Glomerular endothelial cell (primary cell): ENCODE measurements around the gene PPP1R15B. TPM values are rescaled to one million over a fixed set of nuclear protein-coding genes. Genes with fewer than 3 reads are reported as not detected.

ENCODE experiments used
- DNase-seq: peaks from one replicate; pipeline ENCODE4 v3.0.0-alpha.2; 2011; ENCODE audit warnings: low read depth, low spot score; ENCODE audit errors: extremely low read depth
- total RNA-seq: library from RNA; depleted of rRNA; stranded (reverse); fragments of >200 nt; gene quantifications from 2 replicates; pipeline ENCODE4 v1.2.3, GENCODE V29; 2015

Gene PPP1R15B
- total RNA-seq: 24.9 and 36.2 TPM in 2 replicates

GRCh38 chr1:204411451-204412204, at the start of gene PPP1R15B:
Gene PPP1R15B, minus strand, starts transcription at chr1:204411817. Its CDS starts 406 bp downstream, at chr1:204411411.
- no peak for DNase-seq

- no peak for DNase-seq
These were observed 48.7 kb upstream of the PPP1R15B start for GRCh38 chr1:204460346-204460745.

GRCh38 chr1:204459706-204460105, 48.1 kb upstream of the PPP1R15B start:
- DNase-seq: no peak

- DNase-seq: no peak
These were observed 46.0 kb upstream of the PPP1R15B start for GRCh38 chr1:204457666-204458065.

GRCh38 chr1:204456826-204457442, 45.3 kb upstream of the PPP1R15B start:
- DNase-seq: no peak

GRCh38 chr1:204455831-204456145, 44.2 kb upstream of the PPP1R15B start:
- no peak for DNase-seq

- no peak for DNase-seq
These were observed 43.6 kb upstream of the PPP1R15B start for GRCh38 chr1:204455063-204455830.

GRCh38 chr1:204454476-204454875, 42.9 kb upstream of the PPP1R15B start:
- DNase-seq: no peak

GRCh38 chr1:204453141-204453772, 41.6 kb upstream of the PPP1R15B start:
- DNase-seq: no peak

GRCh38 chr1:204451352-204452124, 39.9 kb upstream of the PPP1R15B start:
- no peak for DNase-seq

GRCh38 chr1:204450461-204451257, 39.0 kb upstream of the PPP1R15B start:
- DNase-seq: no peak

- DNase-seq: no peak
These were observed 38.2 kb upstream of the PPP1R15B start for GRCh38 chr1:204449678-204450280.

GRCh38 chr1:204448991-204449677, 37.5 kb upstream of the PPP1R15B start:
- no peak for DNase-seq

GRCh38 chr1:204448344-204448964, 36.8 kb upstream of the PPP1R15B start:
- no peak for DNase-seq

- DNase-seq: no peak
These were observed 36.1 kb upstream of the PPP1R15B start for GRCh38 chr1:204447736-204448135.

- DNase-seq: no peak
These were observed 35.6 kb upstream of the PPP1R15B start for GRCh38 chr1:204447190-204447589.

- no peak for DNase-seq
These were observed 34.9 kb upstream of the PPP1R15B start for GRCh38 chr1:204446413-204447111.
